GM23248 (cell line): Measurements from ENCODE around the gene CAPN8.

Experiments
- EZH2 ChIP-seq: fragments of 200-600 bp; sonication (generic); IDR thresholded peaks from 2 replicates; pipeline ENCODE4 v1.6.1; 2018; ENCODE audit warnings: antibody characterized with exemption, mild to moderate bottlenecking; ENCODE audit not compliant: insufficient read depth, poor library complexity, severe bottlenecking
- EZH2phosphoT487 ChIP-seq: fragments of 200-600 bp; sonication (generic); IDR thresholded peaks from 2 replicates; pipeline ENCODE4 v1.6.1; 2018; ENCODE audit warnings: antibody characterized with exemption, moderate library complexity, mild to moderate bottlenecking, low read depth; ENCODE audit not compliant: insufficient read depth

DNA sequence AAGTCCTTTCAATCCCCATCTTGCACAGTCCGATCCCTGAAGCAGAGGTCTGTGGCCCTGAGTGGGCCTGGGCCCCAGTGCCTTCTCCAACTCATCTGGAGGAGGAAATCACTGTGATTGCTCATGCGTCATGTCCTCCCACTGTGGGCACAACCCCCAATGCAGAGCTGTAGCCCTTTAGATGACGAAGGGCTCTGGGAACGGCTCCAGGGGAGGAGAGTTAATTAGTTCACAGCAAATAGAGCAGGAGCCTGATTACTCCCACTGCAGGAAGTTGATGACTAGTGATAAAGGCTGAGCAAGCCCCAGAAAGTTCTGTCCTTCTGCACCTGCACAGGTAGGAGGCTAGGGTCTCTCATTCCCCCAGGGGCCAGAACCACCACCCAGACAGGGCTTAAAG is 160.8 kb downstream of the CAPN8 start:
- TF ChIP-seq EZH2, result no peak
- no peak for TF ChIP-seq EZH2phosphoT487
